ENCODE results near the gene MLLT10. TPM values are rescaled to one million over a fixed set of nuclear protein-coding genes. Genes with fewer than 3 reads are reported as not detected.
A peak's percentile ranks its signal among the peaks of the same experiment; 100 is the strongest.
"Not testable (repeated sequence)": the region's sequence is repeated elsewhere in the genome, so short reads cannot be mapped to it uniquely, and the experiment has no call there.

The MLLT10 gene
- total RNA-seq, 2 experiments from 2014 or later = 33.8 to 34.1 TPM

DNA sequence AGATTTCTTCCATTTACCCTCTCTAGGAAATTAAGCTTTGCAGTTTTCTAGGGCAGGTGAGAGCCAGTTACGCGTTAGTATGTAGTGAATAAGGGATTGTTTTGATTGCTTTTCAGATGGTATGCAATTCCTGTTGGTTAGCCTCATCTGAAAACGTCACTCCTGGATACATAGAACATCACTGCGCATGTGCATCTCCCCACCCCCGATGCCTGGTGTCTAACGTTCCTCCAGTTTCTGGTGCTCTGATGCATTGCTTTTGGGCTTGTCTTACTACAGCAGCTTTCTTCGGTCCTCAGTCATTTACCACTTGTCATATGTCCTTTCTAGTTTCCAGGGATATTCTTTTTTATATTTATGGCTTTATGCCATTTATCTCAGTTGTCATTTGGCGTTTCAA, 22.5 kb downstream of the MLLT10 start:
- peaks cover 24% of the 10 kb centered on the region for H3K4me1 Mint-ChIP-seq
- peaks cover 64% of the 10 kb centered on the region for H3K36me3 Mint-ChIP-seq (ENCODE audit: low read depth)
- H3K4me3 Mint-ChIP-seq = no peak overlapping the region
- H3K27ac Mint-ChIP-seq = no peak overlapping the region
- intact Hi-C loops (cut with DNase I, micrococcal nuclease) = no loop called here
- DNase-seq (no peak), ATAC-seq (no peak)
- ChIA-PET POLR2A (interaction anchor here (0.6 kb wide), 1 partner anchor 37 kb away, joined by 3 read pairs; no protein-coding TSS in a partner anchor), CTCF (interaction anchor here (1.7 kb wide), 1 partner anchor 12 kb away, joined by 4 read pairs; no protein-coding TSS in a partner anchor)
- no peaks in the 10 kb centered on the region for H3K9me3 Mint-ChIP-seq (ENCODE audit: low read depth)
- H3K27me3 Mint-ChIP-seq = no peaks in the 10 kb centered on the region

DNA sequence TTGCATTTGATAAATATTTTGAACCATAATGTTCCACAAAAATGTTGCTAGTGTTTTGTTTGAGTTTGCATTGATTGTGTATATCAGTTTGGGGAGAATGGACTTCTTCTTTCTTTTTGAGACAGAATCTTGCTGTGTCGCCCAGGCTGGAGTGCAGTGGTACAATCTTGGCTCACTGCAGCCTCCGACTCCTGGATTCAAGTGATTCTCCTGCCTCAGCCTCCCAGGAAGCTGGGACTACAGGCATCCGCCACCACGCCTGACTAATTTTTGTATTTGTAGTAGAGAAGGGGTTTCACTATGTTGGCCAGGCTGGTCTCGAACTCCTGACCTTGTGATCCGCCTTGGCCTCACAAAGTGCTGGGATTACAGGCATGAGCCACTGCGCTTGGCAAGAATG, 25.0 kb downstream of the MLLT10 start:
- H3K27ac Mint-ChIP-seq; H3K4me3 Mint-ChIP-seq; DNase-seq; POLR2A ChIA-PET; H3K9me3 Mint-ChIP-seq (ENCODE audit: low read depth); H3K27me3 Mint-ChIP-seq; CTCF ChIA-PET; intact Hi-C loops (cut with DNase I, micrococcal nuclease); ATAC-seq: not testable (repeated sequence)
- H3K36me3 Mint-ChIP-seq (ENCODE audit: low read depth) = peaks cover 60% of the 10 kb centered on the region
- peaks cover 21% of the 10 kb centered on the region for H3K4me1 Mint-ChIP-seq

- intact Hi-C loops (cut with DNase I, micrococcal nuclease) = no loop called here
- H3K27ac Mint-ChIP-seq = peak overlapping the region; percentile 27
- no peaks in the 10 kb centered on the region for H3K9me3 Mint-ChIP-seq (ENCODE audit: low read depth)
- H3K4me1 Mint-ChIP-seq = peaks cover 44% of the 10 kb centered on the region
- no peak for ATAC-seq
- CTCF ChIA-PET = no interaction called here
- peaks cover 36% of the 10 kb centered on the region for H3K36me3 Mint-ChIP-seq (ENCODE audit: low read depth)
- H3K4me3 Mint-ChIP-seq = no peak overlapping the region
- no peak for DNase-seq
- POLR2A ChIA-PET = interaction anchor here (0.5 kb wide), 1 partner anchor 69 kb away, joined by 5 read pairs; no protein-coding TSS in a partner anchor
- H3K27me3 Mint-ChIP-seq = no peaks in the 10 kb centered on the region
These were observed 36.9 kb downstream of the MLLT10 start for GRCh38 chr10:21570761-21571521.

- ATAC-seq (no peak), DNase-seq (no peak)
- H3K27ac Mint-ChIP-seq = no peak overlapping the region
- CTCF ChIA-PET = no interaction called here
- H3K27me3 Mint-ChIP-seq = no peaks in the 10 kb centered on the region
- peaks cover 41% of the 10 kb centered on the region for H3K4me1 Mint-ChIP-seq
- POLR2A ChIA-PET = interaction anchor here (0.7 kb wide), 1 partner anchor 168 kb away, joined by 3 read pairs; no protein-coding TSS in a partner anchor
- H3K4me3 Mint-ChIP-seq = no peak overlapping the region
- H3K36me3 Mint-ChIP-seq (ENCODE audit: low read depth) = peaks cover 32% of the 10 kb centered on the region
- intact Hi-C loops (cut with DNase I, micrococcal nuclease) = no loop called here
- no peaks in the 10 kb centered on the region for H3K9me3 Mint-ChIP-seq (ENCODE audit: low read depth)
These were observed 38.5 kb downstream of the MLLT10 start for GRCh38 chr10:21572578-21572977.

- ATAC-seq = not testable (repeated sequence)
These were observed 40.5 kb downstream of the MLLT10 start for GRCh38 chr10:21574514-21574913.

DNA sequence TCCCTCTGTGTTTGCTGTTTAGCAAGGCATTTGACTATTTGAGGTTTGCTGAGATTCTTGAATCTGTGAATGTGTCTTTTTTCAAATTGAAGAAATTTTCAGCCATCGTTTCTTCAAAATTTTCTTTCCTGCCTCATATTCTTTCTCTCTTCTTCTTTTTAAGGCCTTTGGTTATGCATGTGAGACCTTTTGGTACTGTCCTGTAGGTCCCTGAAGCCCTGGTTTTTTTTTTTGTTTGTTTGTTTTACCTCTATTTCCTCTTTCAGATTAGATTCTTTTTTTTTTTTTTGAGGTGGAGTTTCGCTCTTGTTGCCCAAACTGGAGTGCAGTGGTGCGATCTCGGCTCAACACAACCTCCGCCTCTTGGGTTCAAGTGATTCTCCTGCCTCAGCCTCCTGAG, 45.3 kb downstream of the MLLT10 start:
- Mint-ChIP-seq H3K36me3 (ENCODE audit: low read depth) (peaks cover 30% of the 10 kb centered on the region), H3K4me1 (peaks cover 45% of the 10 kb centered on the region), H3K4me3 (no peak overlapping the region), H3K27ac (no peak overlapping the region), H3K9me3 (ENCODE audit: low read depth) (peaks cover 11% of the 10 kb centered on the region), H3K27me3 (no peaks in the 10 kb centered on the region)
- ATAC-seq (no peak), DNase-seq (no peak)
- ChIA-PET POLR2A (no interaction called here), CTCF (no interaction called here)
- intact Hi-C loops (cut with DNase I, micrococcal nuclease) = no loop called here

More at GRCh38 chr10:21574514-21574913, 40.5 kb downstream of the MLLT10 start:
- Mint-ChIP-seq H3K4me1 (peaks cover 50% of the 10 kb centered on the region), H3K36me3 (ENCODE audit: low read depth) (peaks cover 32% of the 10 kb centered on the region)
- CTCF ChIA-PET; H3K9me3 Mint-ChIP-seq (ENCODE audit: low read depth); DNase-seq; H3K4me3 Mint-ChIP-seq; H3K27me3 Mint-ChIP-seq; intact Hi-C loops (cut with DNase I, micrococcal nuclease); H3K27ac Mint-ChIP-seq: not testable (repeated sequence)
- POLR2A ChIA-PET = interaction anchor here (0.8 kb wide), 1 partner anchor 1148 kb away, joined by 5 read pairs; no protein-coding TSS in a partner anchor

DNA sequence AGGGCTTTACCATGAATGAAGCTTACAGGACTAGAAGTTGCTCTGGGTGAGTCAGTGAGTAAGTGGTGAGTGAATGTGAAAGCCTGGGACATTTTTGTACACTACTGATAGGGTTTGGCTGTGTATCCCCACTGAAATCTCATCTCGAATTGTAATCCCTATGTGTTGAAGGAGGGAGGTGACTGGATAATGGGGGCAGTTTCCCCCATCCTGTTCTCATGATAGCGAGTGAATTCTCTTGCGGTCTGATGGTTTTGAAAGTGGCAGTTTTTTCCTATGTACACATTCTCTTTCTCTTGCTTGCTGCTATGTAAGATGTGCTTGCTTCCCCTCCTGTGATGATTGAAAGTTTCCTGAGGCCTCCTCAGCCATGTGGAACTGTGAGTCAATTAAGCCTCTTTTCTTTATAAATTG, 47.4 kb downstream of the MLLT10 start:
- H3K27me3 Mint-ChIP-seq, POLR2A ChIA-PET: not testable (repeated sequence)
- Mint-ChIP-seq H3K27ac (peak overlapping the region; percentile 91), H3K4me3 (peak overlapping the region; percentile 12), H3K9me3 (ENCODE audit: low read depth) (peaks cover 11% of the 10 kb centered on the region), H3K4me1 (peaks cover 53% of the 10 kb centered on the region), H3K36me3 (ENCODE audit: low read depth) (peaks cover 30% of the 10 kb centered on the region)
- DNase-seq (peak; percentile 62), ATAC-seq (peak; percentile 91)
- intact Hi-C loops (cut with DNase I, micrococcal nuclease) = loop anchor here (2.0 to 10.0 kb wide), 4 partner anchors 47 to 133 kb away; partner anchors contain the start of genes MLLT10 (in 2 of the 2) and SKIDA1 (in 1 of the 2)
- CTCF ChIA-PET = interaction anchor here (0.7 kb wide), 1 partner anchor 28 kb away, joined by 3 read pairs; no protein-coding TSS in a partner anchor

DNA sequence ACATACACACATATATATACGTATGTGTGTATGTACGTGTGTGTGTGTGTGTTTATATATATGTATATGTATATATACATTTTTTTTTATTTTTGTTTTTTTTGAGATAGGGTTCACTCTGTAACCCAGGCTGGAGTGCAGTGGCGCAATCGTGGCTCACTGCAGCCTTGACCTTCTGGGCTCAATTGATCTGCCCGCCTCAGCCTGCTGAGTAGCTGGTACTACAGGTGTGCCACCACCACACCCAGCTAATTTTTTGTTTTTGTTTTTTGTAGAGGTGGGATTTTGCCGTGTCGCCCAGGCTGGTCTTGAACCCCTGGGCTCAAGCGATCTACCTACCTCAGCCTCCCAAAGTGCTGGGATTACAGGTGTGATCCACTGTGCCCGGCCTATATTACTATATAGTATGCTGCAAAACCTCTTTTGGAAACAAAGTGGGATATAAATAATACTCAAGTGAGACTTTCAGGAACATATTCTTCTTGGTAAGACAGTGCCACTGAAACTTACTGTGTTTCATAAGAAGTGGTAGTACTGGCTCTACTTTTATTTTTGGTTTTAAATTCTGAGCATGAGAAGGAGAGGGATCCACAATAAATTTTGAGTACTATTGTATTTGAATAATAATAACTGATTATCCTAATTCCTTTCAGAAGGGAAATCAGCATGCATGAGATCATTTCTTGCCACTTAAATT, 51.0 kb downstream of the MLLT10 start:
- Mint-ChIP-seq H3K27ac (peak overlapping the region; percentile 67), H3K27me3 (no peaks in the 10 kb centered on the region), H3K4me3 (no peak overlapping the region), H3K36me3 (ENCODE audit: low read depth) (peaks cover 39% of the 10 kb centered on the region), H3K9me3 (ENCODE audit: low read depth) (peaks cover 11% of the 10 kb centered on the region), H3K4me1 (peaks cover 62% of the 10 kb centered on the region)
- intact Hi-C loops (cut with DNase I, micrococcal nuclease) = loop anchor here in 1 of 2 experiments (5.0 to 10.0 kb wide), 2 partner anchors 53 to 130 kb away; partner anchors contain the start of gene MLLT10
- no peak for ATAC-seq
- CTCF ChIA-PET = no interaction called here
- no peak for DNase-seq
- POLR2A ChIA-PET = no interaction called here

GRCh38 chr10:21587391-21587790, 53.4 kb downstream of the MLLT10 start:
- no peak overlapping the region for H3K27ac Mint-ChIP-seq
- DNase-seq (no peak), ATAC-seq (peak; percentile 69)
- H3K4me3 Mint-ChIP-seq = no peak overlapping the region
- POLR2A ChIA-PET = no interaction called here
- no peaks in the 10 kb centered on the region for H3K27me3 Mint-ChIP-seq
- H3K9me3 Mint-ChIP-seq (ENCODE audit: low read depth) = peaks cover 10% of the 10 kb centered on the region
- H3K4me1 Mint-ChIP-seq = peaks cover 58% of the 10 kb centered on the region
- intact Hi-C loops (cut with DNase I, micrococcal nuclease) = loop anchor here in 1 of 2 experiments (10.0 kb wide), 1 partner anchor 127 kb away; no protein-coding TSS in a partner anchor
- CTCF ChIA-PET = interaction anchor here (0.6 to 1.1 kb wide), 2 partner anchors 13 to 995 kb away, joined by 3 read pairs; no protein-coding TSS in a partner anchor
- peaks cover 53% of the 10 kb centered on the region for H3K36me3 Mint-ChIP-seq (ENCODE audit: low read depth)

DNA sequence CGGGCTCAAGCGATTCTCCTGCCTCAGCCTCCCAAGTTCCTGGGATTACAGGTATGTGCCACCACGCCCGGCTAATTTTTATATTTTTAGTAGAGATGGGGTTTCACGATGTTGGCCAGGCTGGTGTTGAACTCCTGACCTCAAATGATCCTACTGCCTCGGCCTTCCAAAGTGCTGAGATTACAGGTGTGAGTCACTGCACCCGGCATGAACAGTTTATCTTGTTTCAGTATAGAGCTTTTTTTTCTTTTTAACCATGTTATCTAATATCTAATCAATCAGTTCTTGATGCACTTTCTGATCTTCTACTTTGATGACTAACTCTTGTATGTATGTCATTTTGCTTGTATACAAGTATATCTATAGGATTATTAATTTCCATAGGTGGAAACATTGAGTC, 54.1 kb downstream of the MLLT10 start:
- ATAC-seq; H3K27me3 Mint-ChIP-seq; H3K27ac Mint-ChIP-seq; H3K9me3 Mint-ChIP-seq (ENCODE audit: low read depth); H3K4me3 Mint-ChIP-seq; POLR2A ChIA-PET; DNase-seq: not testable (repeated sequence)
- CTCF ChIA-PET = interaction anchor here (1.1 kb wide), 1 partner anchor 13 kb away, joined by 3 read pairs; no protein-coding TSS in a partner anchor
- H3K36me3 Mint-ChIP-seq (ENCODE audit: low read depth) = peaks cover 54% of the 10 kb centered on the region
- intact Hi-C loops (cut with DNase I, micrococcal nuclease) = loop anchor here in 1 of 2 experiments (10.0 kb wide), 1 partner anchor 127 kb away; no protein-coding TSS in a partner anchor
- H3K4me1 Mint-ChIP-seq = peaks cover 56% of the 10 kb centered on the region

GRCh38 chr10:21593986-21594385, 60.0 kb downstream of the MLLT10 start:
- Mint-ChIP-seq H3K4me1 (peaks cover 32% of the 10 kb centered on the region), H3K27me3 (no peaks in the 10 kb centered on the region), H3K27ac (no peak overlapping the region), H3K9me3 (ENCODE audit: low read depth) (no peaks in the 10 kb centered on the region), H3K4me3 (no peak overlapping the region), H3K36me3 (ENCODE audit: low read depth) (peaks cover 37% of the 10 kb centered on the region)
- no peak for ATAC-seq
- no peak for DNase-seq
- POLR2A ChIA-PET = no interaction called here
- intact Hi-C loops (cut with DNase I, micrococcal nuclease) = no loop called here
- CTCF ChIA-PET = no interaction called here

Measured in activated CD4-positive, alpha-beta T cell treated with anti-CD3 and anti-CD28 coated beads for 36 hours (primary cell).